Heart left ventricle (tissue), 13 donors: Measurements from ENCODE around the gene ARMH2.

Experiments used
- POLR2A ChIP-seq, 2 donors: fragments of 450-650 bp; IDR thresholded peaks; one replicate each; pipeline ENCODE4 v1.6.1; 2017; ENCODE audit warnings: antibody characterized with exemption in 2 of 2, mild to moderate bottlenecking in 2 of 2, moderate library complexity in 2 of 2
- TF ChIP-seq, protein P1 (sequence below), 12 donors: fragments of 200-600 bp; sonication (generic) in 4 of 12; IDR thresholded peaks; one replicate each; pipeline versions ENCODE4 v1.5.0 to v1.8.0; 2018 to 2022; ENCODE audit warnings: antibody characterized with exemption in 12 of 12, mild to moderate bottlenecking in 5 of 12
- donor health status: ischemic (EF 13 %, LVEDD 7.1; RV severe dilation, severe dysfunction).
- donor health status: DM: no; HTN: yes; CAD: no.
- donor health status: DM: no; HTN: no; CAD: no.
- donor health status: ischemic (EF 25% LVEDD 6.9; RV normal size, moderate dysfunction).
- donor health status: ischemic (EF 25% LVEDD 5.7; RV mildly dilated, moderate dysfunction).
- donor health status: ischemic (EF 35%, LVEDD 5.7; RV mildly dilated, moderate dysfunction).
- donor health status: nonischemic (EF 11% LVEDD 7.7; RV severe dilation, severe dysfunction).
- donor health status: DM: yes; HTN: yes; CAD: no.
- donor health status: PGD.
- donor health status: ischemic (EF 29% LVEDD 5.4; RV normal size, mild dysfunction).
- donor health status: nonischemic (EF 23%, LVEDD 6.1; RV moderate dilation, normal function).

DNA sequence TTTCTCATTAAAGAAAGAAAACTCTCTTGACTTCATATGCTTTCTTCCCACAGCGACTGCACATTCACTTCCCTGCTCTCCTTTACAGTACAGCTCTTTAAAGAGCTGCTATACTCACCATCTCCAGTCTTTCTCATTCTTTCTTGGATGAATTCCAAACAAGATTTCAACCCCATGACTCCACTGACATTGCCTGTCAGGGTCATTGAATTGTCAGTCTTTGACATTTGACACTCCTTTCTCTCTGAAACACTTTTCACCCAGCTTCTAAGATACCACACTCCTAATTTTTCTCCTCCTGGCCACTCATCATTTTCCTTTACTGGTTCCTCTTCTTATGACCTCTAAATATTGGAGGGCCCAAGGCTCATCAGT is 811 bp upstream of the ARMH2 start:
- TF ChIP-seq, protein P1, sequence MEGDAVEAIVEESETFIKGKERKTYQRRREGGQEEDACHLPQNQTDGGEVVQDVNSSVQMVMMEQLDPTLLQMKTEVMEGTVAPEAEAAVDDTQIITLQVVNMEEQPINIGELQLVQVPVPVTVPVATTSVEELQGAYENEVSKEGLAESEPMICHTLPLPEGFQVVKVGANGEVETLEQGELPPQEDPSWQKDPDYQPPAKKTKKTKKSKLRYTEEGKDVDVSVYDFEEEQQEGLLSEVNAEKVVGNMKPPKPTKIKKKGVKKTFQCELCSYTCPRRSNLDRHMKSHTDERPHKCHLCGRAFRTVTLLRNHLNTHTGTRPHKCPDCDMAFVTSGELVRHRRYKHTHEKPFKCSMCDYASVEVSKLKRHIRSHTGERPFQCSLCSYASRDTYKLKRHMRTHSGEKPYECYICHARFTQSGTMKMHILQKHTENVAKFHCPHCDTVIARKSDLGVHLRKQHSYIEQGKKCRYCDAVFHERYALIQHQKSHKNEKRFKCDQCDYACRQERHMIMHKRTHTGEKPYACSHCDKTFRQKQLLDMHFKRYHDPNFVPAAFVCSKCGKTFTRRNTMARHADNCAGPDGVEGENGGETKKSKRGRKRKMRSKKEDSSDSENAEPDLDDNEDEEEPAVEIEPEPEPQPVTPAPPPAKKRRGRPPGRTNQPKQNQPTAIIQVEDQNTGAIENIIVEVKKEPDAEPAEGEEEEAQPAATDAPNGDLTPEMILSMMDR (IDR thresholded peaks at IDR 0.05): no peak
- no peak for TF ChIP-seq POLR2A (IDR thresholded peaks at IDR 0.05)
